ENCODE measurements around the gene GCHFR.

- TF ChIP-seq CTCF (IDR thresholded peaks at IDR 0.05), result no peak
- no peak for TF ChIP-seq POLR2A (IDR thresholded peaks at IDR 0.05)
Observed at GRCh38 chr15:40767838-40768500, 4.1 kb downstream of the GCHFR start.

Measured in Peyer's patch (tissue), 4 donors.